Mucosa of stomach (tissue), 1 donor: ENCODE measurements around the gene KRTAP9-8.
"Not testable (repeated sequence)": the region's sequence is repeated elsewhere in the genome, so short reads cannot be mapped to it uniquely, and the experiment has no call there.

Source experiments
- H3K27me3 ChIP-seq: one replicate; pipeline ENCODE4 v1.7.0; 2013; ENCODE audit warnings: mild to moderate bottlenecking, low read length; ENCODE audit not compliant: control insufficient read depth, insufficient read depth
- H3K36me3 ChIP-seq: one replicate; pipeline ENCODE4 v1.7.0; 2013; ENCODE audit warnings: low read length; ENCODE audit not compliant: control insufficient read depth, insufficient read depth
- H3K4me1 ChIP-seq: one replicate; pipeline ENCODE4 v1.7.0; 2013; ENCODE audit warnings: mild to moderate bottlenecking, low read length; ENCODE audit not compliant: control insufficient read depth, insufficient read depth
- H3K4me3 ChIP-seq: one replicate; pipeline ENCODE4 v1.7.0; 2013; ENCODE audit warnings: low read length
- H3K9ac ChIP-seq: one replicate; pipeline ENCODE4 v1.7.0; 2013; ENCODE audit warnings: mild to moderate bottlenecking, low read length, moderate library complexity
- H3K9me3 ChIP-seq: one replicate; pipeline ENCODE4 v1.7.0; 2013; ENCODE audit warnings: mild to moderate bottlenecking, low read length, moderate library complexity; ENCODE audit not compliant: control insufficient read depth
- donor health status: Pancreatic carcinoma.

The KRTAP9-8 gene

GRCh38 chr17:41264599-41264998 is 26.8 kb downstream of the KRTAP9-8 start:
- no peaks in the 10 kb centered on the region for H3K9me3 ChIP-seq
- no peak overlapping the region for H3K4me3 ChIP-seq
- no peaks in the 10 kb centered on the region for H3K27me3 ChIP-seq
- H3K36me3 ChIP-seq = no peaks in the 10 kb centered on the region
- no peaks in the 10 kb centered on the region for H3K4me1 ChIP-seq
- no peak overlapping the region for H3K9ac ChIP-seq

DNA sequence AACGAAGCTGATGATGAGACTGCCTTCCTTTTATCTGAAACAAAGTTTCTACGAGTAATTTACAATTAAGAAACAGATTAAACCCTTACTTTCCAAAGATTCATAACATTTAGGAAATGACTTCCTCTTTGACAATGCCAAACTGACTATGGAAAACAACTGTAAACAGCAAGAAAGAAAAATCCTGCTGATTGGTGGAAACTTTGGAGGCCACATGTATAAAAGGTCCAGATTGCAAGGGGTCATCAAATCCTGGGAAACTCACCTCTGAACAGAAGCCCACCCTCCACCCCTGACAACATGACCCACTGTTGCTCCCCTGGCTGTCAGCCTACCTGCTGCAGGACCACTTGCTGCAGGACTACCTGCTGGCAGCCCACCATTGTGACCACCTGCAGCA is 27.3 kb downstream of the KRTAP9-8 start, which contains the start of gene KRTAP9-6:
Gene KRTAP9-6, plus strand, starts transcription at position 301 of the 400 bp plus-strand sequence. Its CDS starts 0 bp downstream, at position 301.
- Histone ChIP-seq H3K36me3 (no peaks in the 10 kb centered on the region), H3K27me3 (no peaks in the 10 kb centered on the region), H3K9ac (no peak within 1 kb of the TSS), H3K9me3 (no peaks in the 10 kb centered on the region), H3K4me1 (no peaks in the 10 kb centered on the region), H3K4me3 (no peak within 1 kb of the TSS)

- no peaks in the 10 kb centered on the region for H3K36me3 ChIP-seq
- no peaks in the 10 kb centered on the region for H3K9me3 ChIP-seq
- H3K27me3 ChIP-seq = no peaks in the 10 kb centered on the region
- H3K4me3 ChIP-seq = no peak overlapping the region
- no peaks in the 10 kb centered on the region for H3K4me1 ChIP-seq
- no peak overlapping the region for H3K9ac ChIP-seq
Observed at GRCh38 chr17:41267711-41268110, 29.9 kb downstream of the KRTAP9-8 start.

- H3K4me3 ChIP-seq, H3K9ac ChIP-seq, H3K9me3 ChIP-seq, H3K36me3 ChIP-seq, H3K27me3 ChIP-seq, H3K4me1 ChIP-seq: not testable (repeated sequence)
Observed at GRCh38 chr17:41271323-41271722, 33.5 kb downstream of the KRTAP9-8 start.

DNA sequence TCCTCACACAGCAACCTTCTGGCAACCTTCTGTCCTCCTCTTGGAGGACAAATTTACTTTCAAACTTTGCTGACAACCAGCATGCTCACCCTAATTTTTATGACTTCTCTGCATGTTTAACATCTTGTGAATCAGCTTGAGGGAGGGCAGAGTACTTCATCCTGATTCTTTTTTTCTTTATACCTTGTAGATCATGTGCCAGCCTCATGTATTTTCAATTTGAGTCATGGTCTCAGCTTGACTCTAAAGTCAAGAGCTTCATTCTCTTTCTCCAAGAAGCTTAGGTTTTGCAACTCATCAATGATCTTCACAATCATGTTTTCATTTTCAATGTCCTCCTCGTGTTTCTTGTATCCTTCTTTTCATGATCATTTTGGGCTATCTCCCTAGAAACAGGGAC is 34.1 kb downstream of the KRTAP9-8 start:
- Histone ChIP-seq H3K9me3 (no peaks in the 10 kb centered on the region), H3K9ac (no peak overlapping the region), H3K36me3 (no peaks in the 10 kb centered on the region), H3K4me1 (no peaks in the 10 kb centered on the region), H3K27me3 (peaks cover 7% of the 10 kb centered on the region), H3K4me3 (no peak overlapping the region)

- H3K9ac ChIP-seq, H3K4me3 ChIP-seq, H3K9me3 ChIP-seq, H3K27me3 ChIP-seq, H3K4me1 ChIP-seq, H3K36me3 ChIP-seq: not testable (repeated sequence)
Observed at GRCh38 chr17:41275648-41276190, 37.9 kb downstream of the KRTAP9-8 start, which contains the start of gene KRTAP9-7. TSS of gene KRTAP9-7 (plus strand) at chr17:41275698. CDS start at chr17:41275698, 0 bp downstream.

GRCh38 chr17:41278176-41278955 is 40.6 kb downstream of the KRTAP9-8 start:
- Histone ChIP-seq H3K27me3 (peaks cover 7% of the 10 kb centered on the region), H3K4me1 (no peaks in the 10 kb centered on the region), H3K4me3 (no peak overlapping the region), H3K9ac (no peak overlapping the region), H3K9me3 (no peaks in the 10 kb centered on the region), H3K36me3 (no peaks in the 10 kb centered on the region)

DNA sequence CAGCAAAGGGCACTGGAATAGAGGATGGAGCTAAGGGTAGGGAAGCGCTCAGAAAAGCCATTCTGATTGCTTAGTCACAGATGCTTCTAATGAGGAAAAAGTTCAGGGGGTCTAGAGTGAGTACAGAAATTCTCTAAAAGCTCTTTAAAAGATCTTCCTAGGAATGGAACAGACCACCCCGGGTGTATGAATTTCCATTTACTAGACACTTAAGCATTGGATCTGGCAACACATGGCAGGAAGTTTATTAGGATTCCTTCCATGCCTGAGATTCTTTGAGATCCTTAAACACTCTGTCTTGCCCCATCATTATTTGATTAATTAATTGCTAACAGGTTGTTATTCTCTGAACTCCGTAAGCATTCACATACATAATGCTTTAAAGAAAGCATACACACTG is 46.2 kb downstream of the KRTAP9-8 start:
- H3K4me1 ChIP-seq = no peaks in the 10 kb centered on the region
- no peaks in the 10 kb centered on the region for H3K27me3 ChIP-seq
- no peak overlapping the region for H3K9ac ChIP-seq
- H3K36me3 ChIP-seq = no peaks in the 10 kb centered on the region
- no peaks in the 10 kb centered on the region for H3K9me3 ChIP-seq
- H3K4me3 ChIP-seq = no peak overlapping the region

GRCh38 chr17:41284546-41284945 is 46.7 kb downstream of the KRTAP9-8 start:
- Histone ChIP-seq H3K9ac (no peak overlapping the region), H3K36me3 (no peaks in the 10 kb centered on the region), H3K4me1 (no peaks in the 10 kb centered on the region)

DNA sequence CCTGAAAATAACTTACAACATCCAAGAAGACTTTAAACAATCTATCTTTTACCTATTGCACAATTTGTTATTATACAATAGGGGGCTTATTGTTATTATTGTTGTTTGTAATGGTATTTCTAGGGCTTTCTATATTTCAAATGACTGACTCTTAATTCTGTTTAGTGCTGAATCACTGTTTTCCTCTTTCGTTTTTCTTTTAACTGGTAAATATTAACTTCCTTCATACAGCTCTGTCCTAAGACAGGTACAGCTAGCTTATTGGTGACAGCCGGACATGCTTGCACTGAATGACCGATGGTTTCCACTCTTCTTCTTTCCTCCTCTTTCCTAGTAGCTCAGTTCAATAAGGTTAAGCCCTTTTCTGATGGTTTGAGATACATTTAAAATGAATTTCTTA is 49.3 kb downstream of the KRTAP9-8 start:
- no peak overlapping the region for H3K9ac ChIP-seq
- no peaks in the 10 kb centered on the region for H3K27me3 ChIP-seq
- no peak overlapping the region for H3K4me3 ChIP-seq
- no peaks in the 10 kb centered on the region for H3K36me3 ChIP-seq
- H3K4me1 ChIP-seq = no peaks in the 10 kb centered on the region
- no peaks in the 10 kb centered on the region for H3K9me3 ChIP-seq

More at GRCh38 chr17:41284546-41284945, 46.7 kb downstream of the KRTAP9-8 start:
- H3K4me3 ChIP-seq = no peak overlapping the region
- H3K9me3 ChIP-seq = no peaks in the 10 kb centered on the region
- no peaks in the 10 kb centered on the region for H3K27me3 ChIP-seq
